Brain pericyte (primary cell): ENCODE results near the gene TCP11.

Experiments used
- DNase-seq: peaks from one replicate; pipeline ENCODE4 v3.0.0-alpha.2; 2012; ENCODE audit warnings: low read depth, low spot score

TCP11 gene

DNA sequence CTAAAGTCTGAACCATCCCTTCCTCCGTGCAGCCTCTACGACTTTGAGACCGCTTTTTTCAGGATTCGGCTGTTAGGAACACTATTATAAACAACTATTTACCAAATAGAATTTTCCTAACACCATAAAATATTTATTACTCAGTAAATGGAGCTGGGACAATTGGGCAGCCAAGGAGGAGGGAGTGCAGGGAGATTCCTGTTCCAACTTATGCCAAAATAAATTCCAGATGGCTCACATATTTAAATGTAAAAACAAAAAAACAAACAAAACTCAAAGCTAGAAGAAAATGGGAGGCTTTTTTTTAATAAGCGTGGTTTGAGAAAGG lies 48.1 kb downstream of the TCP11 start:
- DNase-seq = no peak

DNA sequence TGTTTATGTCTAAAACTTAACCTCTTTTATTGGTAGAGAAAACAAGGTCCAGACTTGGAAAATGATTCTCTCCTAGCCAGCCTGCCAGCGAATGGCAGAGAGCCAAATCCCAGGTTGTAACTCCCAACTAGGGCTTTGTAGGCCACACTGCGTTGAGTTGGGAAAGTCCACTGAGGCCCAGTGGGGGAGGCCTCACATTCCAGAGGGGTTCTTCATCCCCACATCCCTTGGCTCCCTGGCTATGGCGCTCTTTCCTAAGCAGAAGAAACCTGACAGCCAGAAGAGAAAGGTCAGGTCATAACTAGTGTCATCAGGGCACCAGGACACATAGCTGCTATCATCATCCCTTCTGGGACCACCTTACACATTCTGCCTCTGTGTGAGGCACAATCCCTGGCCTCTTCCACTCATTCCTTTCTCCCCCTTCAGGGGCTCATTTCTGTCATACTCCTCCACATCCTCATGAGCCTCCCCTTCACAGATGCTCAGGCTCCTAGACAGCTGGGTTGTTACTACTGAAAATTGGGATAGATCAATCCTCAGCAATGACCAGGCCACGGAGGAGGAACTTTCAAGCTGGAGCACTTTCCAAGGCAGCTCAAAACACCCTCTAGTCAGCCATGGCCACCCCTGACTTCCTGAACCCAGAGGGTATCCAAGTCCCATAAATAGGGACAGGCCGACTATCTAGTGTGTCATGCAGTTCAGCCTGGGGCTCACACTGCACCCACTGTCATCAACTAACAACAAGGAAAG lies 48.6 kb downstream of the TCP11 start:
- DNase-seq = no peak

DNA sequence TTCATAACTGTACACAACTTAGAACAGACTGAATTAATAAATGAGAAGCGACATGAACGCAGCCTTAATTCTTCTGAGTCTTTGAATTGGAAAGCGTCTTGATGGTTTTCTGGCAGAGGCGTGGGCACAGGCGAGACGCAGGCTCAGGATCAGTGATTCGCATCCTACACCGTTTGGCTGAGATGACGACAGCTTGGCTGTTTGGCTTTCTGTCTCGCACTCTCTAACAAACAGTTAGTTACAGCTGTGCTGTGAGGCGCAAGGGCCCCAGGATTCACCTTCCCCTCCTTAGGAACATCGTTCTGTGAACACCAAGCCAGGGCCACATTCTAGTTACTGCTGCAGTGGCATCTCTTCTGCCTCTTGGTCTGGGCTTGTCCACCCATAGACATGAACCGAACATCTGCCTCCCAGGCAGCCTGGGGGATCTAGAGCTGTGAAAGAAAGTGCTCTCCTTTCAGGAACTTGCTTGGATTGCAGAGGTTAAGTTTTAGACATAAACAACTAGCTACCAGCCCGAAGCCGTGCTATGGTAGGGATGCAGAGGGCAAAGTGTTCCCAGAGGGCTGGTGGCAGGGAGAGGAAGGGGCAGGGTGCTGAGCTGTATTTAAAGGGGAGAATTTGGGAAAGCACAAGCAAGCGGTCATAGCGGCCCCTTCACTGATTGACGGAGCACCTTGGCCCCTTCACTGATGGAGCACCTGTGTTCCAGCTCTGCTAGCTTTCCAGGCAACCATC lies 49.6 kb downstream of the TCP11 start:
- DNase-seq = no peak

DNA sequence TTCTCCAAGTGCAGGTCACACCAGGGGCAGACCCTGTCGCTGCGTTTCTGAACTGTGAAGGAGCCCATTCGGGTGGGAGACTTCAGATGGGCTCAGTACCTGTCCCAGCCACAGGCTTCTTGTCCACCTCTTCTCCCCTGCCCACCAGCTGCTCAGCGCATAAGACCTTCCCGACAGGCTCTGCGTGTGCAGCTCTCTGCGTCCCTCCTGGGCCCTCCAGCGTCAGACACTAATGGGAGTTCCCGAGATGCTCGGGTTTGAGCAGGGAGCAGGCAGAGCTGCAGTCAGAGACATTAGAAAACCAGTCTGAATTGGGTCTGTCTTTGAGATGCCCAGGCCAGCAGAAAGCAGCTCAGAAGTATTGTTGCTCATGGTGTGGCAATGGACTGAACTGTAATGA lies 50.4 kb downstream of the TCP11 start:
- no peak for DNase-seq

DNA sequence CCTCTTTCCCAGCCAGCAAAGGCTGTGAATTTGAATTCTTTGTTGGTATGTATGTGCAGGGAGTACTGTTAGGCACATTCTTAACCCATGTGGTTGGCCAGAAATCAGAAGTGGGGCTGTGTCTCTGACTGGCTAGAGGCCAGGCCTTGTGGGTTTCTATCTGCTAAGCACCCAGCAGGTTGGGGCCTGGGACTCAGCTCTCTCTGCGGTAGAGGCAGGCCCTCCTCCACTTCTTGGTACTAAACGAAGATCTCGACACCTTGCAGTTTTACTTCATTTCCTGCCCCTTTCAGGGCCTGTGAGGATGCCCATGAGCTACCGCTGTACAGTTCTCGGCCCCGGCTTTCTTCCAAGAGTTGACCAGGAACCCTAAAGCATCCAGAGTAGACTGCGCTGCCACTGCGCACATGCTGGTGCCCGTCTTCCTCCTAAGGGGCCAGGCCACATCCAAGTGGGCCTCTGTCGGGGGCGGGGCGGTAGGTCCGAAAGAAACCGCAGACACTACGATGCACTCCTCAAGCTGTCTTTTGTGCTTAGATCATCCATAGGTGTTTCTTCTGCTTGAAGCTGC lies 51.1 kb downstream of the TCP11 start:
- DNase-seq = peak; percentile 27

DNA sequence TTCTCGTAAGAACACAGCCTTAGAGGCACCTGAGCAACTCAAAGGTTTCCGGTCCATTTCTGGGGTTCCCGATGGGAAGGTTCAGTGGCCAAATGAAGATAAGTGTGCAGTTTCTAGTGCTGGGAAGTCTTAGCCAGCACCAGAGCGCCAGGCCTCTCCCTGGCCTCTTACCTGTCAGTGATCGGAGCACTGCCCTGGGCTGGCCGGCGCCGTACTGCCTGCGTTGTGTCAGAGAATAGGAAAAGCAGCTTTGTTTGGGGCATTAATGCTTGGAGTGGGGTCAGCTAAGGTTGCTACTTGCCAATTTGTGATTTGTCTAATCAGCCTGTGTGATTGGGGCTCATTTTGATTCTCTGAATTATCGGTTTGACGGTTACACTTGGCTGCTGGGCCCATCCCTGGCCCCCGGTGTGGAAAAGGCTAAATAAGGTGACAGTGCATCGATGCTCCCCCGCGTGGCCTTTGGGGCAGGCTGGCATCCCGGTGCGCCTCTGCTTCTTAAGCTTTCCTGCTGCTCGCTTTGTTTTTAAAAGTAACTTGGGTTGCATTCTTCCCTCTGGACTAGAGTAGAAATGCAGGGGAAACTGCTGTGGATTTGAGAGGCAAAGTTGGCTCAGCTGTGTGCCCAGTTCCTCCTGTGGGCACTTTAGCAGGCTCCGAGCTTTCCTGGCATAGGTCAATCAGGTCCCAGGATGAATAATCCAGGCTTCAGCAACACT lies 51.8 kb downstream of the TCP11 start:
- no peak for DNase-seq

DNA sequence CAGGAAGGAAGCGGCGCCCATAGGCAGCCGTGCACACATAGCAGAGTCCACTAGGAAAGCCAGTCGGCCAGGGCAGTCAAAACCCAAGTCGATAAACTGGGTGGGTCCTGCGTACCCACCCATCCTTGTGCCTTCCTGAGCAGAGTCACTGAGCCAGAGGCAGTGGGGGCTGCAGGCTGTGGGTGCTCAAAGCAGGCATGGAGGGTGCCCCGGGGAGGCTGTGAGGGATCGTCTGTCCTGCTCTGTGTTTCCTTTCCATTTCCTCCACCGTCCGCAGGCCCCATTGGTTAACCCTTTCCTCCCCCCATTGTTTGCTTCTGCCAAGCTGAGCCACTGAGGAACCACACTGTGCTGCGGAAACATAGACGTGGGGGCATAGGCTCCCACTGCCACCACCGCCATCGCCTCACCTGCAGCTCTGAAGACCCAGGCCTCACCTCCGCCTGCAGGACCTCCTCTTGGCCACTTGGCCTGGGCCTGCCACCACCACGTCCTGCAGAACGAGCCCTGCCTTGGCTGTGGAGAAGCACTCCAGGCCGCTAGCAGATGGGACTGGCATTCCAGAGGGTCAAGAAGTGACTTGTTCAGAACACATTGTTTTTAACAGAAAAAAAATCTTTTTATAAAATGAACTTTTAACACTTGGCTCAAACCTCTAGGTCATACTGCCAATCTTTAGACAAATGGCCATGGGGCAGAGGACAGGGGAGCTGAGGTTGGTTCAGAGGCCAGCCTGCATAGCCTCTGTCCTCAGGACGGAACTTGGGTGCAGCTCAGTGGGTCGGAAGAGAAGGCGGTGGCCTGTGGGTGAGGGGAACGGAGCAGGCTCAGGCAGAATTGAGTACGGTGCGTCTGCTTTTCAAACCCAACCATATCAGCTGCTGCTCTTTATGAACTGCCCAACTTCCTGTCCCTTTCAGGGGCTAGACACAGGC lies 52.6 kb downstream of the TCP11 start:
- DNase-seq = no peak

DNA sequence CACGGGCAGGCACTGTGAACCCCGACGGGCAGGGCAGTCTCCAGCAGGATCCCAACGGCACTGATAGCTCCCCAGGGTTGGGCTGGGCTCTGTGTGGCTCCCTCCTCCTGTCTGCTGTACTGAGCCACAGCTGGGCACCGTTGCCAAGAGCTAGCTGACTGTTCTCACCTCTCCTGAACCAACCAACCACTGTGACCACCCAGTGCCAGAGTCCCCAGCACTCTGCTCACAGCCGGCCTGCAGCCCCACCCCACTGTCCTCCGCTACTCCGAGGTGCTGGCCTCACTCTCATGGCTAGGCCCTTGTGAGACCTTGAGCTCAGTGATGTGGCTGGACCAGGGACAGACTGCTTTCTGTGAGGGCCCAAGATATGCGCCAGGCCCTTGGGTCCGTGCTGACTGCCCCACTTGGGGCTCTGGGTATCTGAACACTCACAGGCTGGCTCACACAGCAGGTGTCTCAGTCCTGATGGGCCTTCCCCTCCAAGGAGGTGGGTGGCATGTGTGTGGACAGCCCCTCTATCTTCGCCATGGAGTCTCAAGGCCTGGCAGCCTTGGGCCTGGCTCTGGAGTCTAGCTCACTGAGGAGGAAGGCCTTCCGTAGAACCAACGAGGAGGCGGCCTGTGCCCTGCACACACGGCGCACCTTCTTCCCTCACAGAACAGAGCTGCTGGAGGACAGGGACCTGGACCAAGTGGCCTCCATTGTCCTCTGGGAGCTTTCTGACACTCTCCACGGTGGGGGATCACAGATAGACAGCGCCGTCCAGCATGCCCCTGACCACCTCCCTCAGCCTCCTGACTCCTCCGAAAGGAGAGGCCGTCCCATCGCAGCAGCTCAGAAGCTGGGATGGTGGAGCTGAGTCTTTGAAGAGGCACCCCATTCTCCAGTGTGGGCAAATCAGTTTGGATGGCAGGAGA lies 53.5 kb downstream of the TCP11 start:
- no peak for DNase-seq

DNA sequence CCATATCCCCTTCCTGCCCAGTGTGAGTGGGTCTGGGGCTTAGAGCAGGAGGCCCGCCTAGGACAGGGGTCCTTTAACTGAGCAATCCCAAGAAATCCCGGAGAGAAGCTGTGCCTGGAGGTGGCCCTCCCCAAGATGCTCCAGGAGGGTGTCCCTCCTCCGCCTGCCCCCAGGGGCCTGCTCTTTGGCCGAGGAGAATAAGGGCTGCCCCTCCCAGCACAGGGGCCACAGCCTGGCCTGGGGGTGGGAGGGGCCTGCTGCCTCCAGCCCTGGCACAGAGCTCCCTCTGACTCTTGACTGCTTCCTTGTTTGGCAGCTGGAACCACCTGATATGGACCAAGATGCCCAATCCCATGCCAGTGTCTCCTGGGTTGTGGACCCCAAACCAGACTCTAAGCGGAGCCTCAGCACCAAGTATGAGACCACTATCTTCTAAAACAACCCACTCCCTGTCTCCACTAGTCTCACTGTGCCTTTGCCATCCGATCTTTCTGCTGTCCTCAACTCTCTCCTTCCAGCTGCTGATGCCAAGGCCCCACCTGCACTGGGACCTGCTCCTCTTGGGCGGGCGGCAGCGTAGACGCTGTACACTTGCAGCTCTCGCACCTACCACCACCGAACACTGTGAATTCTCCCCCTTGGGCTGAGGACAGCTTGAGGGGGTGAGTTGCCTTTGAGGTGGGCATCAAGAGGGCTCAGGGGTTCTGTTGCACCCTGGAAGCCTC lies 54.3 kb downstream of the TCP11 start:
- no peak for DNase-seq

DNA sequence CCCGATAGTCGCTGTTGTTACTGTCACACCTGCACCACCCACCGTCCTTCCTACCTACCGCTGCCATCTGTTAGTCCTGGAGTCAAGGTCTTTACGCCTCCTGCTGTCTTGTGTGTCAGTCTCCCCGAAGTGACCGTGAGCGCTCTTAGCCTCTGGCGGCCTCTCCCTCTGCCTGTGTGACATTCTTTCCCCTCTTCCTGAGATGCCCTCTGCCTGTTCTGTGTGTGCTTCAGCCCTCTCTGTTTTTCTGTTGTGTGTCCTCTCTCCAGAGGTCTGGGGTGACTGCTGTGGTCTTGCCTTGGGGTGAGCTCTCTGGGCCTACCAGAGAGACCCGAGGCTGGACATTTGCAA lies 54.9 kb downstream of the TCP11 start:
- no peak for DNase-seq

DNA sequence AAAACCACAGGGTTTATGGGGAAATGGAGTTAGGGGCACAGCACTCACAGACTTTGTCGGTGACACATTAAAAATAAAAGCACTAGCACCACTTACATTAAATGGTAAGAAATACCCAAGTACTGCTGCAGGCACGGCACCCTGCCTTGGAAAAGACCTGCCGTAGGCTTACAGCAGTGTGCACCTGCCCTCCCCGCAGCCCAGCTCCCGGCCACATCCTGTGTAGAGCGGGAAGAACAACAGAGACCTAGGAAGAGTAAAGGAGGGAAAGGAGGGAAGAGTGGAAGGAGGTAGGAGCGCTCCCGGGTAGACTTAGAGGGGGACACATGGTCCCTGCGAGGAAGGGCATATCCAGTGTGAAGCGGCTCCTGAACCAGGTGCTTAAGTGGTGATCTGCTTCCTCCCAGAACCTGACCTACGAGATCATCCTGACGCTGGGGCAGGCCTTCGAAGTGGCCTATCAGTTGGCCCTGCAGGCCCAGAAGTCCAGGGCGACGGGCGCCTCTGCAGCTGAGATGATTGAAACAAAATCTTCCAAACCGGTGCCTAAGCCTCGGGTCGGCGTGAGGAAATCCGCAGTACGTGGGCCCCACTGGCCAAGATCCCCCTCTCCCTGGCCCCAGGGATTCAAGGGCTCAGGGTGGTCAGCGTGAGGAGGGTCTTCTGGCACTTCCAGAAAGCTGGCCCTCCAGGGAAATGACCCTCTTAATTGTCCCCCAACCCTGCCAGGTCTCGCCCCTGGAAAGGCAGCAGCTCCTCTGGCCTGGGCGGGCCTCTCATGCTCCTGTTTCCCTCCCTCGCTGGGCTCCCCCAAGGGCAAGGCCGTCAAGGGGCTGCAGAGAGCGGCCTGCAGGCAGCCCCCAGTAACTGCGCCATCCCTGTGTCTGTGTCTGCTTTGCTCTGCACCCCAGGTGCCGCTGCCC lies 55.5 kb downstream of the TCP11 start:
- no peak for DNase-seq

DNA sequence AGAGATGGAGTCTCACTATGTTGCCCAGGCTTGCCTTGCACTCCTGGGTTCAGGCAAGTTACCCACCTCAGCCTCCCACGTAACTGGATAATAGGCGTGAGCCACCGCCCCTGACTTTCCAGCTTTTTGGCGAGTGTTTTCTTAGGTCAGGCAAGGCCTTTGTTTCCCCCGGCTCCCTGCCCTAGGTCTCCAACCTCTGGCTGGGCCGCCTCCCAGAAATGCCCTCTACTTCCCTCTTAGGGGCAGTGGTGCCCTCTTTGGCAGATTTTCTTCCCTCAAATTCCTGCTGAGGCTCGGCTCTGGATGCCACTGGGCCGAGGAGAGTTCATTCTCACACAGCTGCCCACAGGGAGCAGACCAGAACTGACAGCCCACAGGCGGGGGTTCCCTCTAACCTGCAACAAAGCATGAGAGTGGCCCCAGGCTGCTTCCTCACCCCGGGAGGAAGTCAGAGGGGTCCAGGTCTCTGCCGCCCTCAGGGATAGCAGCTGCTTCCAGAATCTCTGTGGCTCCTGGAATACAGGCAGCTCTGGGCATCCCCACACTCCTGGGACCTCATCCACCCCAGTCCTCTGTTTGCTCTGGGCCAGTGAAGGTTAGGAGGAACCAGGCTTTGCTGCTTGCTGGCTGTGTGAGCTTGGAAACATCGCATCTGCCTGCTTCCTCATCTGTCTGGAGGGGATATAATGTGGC lies 56.5 kb downstream of the TCP11 start:
- DNase-seq = no peak

DNA sequence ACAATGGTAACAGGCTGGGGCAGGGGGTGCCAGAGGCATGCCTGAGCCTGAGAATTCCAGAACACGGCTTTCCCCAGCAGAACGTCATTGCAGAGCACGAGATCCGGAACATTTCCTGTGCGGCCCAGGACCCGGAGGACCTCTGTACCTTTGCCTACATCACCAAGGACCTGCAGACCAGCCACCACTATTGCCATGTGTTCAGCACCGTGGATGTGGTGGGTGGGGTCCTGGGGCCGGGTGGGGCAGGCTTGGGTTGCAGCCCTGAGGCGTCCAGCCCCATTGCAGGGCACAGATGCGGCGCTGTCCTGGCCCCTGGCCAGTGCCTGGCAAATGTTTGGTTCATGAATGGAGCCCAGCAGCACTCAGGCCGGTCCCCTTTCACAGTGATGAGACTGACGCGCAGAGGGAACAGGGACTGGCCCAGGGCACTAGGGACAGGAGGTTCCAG lies 57.1 kb downstream of the TCP11 start:
- DNase-seq = no peak

DNA sequence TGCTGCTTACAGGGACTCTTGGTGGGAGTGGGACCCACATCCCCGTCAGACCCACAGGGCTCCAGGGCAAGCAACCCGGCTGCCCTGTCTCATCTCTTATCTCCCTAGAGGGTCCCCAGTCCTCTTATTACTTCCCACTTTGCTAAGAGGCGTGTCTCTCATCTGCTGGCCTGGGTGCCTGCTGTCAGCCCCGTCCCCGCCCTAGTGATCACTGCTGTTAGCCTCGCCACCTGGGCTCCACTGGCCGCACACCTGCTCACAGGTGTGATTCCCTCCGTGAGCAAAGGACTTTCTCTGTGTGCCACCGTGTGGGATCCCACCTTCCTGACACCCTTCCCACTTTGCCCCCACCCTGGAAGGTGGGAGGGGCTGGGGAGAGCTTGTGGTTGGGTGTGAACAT lies 57.6 kb downstream of the TCP11 start:
- DNase-seq = no peak

DNA sequence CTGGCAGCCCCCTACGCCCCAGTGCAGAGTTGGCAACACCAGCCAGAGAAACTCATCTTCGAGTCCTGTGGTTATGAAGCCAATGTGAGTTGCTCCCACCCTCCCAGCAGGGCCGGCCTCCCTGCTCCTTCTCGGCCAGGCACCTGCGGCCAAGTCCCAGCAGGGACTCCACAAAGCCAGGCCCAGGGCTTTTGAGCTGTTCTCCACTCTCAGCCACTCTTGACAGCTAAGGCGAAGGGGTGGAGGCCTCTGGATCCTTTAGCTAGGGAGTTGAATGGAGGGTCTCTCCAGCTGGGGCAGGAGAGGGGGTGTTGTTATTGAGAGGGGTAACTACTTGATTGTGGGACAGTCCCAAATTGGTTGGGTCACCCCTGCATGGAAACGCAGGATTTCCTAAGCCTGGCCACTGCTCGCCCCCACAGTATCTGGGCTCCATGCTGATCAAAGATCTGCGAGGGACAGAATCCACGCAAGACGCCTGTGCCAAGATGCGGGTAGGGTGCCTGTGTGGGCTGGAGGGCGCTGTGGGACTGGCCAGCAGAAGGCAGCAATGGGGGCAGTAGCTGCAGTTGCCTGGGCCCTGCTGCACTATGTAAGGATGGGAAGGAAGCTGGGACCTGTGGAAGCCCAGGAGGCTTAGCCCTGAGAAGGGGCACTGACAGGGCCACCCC lies 58.3 kb downstream of the TCP11 start:
- no peak for DNase-seq

DNA sequence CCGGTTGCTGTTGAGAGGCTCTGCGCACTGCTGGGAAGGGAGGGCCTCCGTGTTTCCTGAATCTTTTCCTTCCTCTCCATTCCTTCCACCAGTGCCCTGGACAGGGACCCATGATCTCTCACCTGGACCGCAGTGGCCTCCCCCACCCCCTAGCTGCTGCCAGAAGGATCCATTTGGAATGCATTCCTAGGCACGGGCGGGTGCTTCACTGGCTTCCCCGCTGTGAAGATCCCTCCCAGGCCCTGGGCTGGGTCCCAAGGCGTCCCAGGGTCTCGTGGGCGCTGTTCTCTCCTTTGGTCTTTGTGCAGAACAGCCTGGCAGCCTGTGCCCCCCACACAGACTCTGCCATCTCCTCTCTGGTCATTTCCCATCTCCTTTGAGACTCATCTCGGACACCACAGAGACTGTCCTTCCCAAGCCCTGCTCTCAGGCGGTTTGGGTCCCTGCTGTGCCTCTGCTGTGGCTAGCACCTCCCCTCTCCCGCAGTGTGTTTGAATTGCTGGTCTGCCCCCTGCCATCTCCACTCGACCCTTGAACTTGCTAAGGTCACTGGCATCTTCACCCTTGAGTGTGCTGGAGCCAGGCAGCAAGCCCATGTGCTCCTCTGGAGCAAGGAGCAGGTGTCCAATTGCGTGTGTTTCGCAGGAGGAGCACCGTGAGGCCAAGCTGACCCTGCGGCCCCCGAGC lies 59.0 kb downstream of the TCP11 start:
- DNase-seq = peak; percentile 69

DNA sequence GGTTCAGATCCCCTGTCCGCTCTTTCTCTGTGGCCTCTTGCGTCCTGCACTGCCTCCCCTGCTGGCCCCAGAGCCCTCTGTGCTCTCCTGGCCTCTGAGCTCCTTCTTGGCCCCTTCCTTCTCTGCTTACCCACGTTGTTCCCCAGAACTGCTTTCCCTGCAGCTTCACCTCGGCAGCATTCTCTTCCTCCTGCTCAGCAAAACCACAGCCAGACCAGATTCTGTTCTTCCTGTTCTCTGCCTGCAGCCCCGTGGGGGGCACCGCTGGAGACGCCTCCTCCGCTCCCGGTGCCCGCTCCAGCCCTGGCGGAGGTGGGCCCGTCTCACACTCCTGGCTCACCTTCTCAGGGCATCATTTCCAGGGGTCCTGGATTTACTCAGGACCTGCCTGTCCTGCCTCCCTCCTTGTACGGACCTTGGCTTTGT lies 59.7 kb downstream of the TCP11 start:
- DNase-seq = peak; percentile 29
